ENCODE results near the gene RASGRP3.

The RASGRP3 gene

DNA sequence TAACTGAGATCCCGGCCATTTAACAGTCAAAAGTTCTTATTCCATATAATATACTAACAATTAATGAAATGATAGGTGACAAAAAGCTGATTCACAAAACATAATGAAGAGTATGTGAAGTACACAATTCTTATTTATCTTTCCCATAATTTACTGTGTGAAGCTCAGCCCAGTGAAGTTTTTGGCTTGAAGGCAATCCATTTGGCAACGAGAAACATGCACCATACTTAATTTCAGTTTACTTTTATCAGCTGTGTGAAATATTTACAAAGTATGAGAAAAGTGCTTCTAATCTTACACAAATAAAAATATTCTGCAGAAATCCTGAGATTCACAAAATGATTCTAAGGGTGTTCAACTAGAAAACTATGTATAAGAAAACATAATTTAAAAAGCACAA lies 110.3 kb downstream of the RASGRP3 start:
- TF ChIP-seq, protein P1, sequence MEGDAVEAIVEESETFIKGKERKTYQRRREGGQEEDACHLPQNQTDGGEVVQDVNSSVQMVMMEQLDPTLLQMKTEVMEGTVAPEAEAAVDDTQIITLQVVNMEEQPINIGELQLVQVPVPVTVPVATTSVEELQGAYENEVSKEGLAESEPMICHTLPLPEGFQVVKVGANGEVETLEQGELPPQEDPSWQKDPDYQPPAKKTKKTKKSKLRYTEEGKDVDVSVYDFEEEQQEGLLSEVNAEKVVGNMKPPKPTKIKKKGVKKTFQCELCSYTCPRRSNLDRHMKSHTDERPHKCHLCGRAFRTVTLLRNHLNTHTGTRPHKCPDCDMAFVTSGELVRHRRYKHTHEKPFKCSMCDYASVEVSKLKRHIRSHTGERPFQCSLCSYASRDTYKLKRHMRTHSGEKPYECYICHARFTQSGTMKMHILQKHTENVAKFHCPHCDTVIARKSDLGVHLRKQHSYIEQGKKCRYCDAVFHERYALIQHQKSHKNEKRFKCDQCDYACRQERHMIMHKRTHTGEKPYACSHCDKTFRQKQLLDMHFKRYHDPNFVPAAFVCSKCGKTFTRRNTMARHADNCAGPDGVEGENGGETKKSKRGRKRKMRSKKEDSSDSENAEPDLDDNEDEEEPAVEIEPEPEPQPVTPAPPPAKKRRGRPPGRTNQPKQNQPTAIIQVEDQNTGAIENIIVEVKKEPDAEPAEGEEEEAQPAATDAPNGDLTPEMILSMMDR (IDR thresholded peaks at IDR 0.05; ENCODE audit: low read depth, low read length, missing control alignments): no peak
- DNase-seq (ENCODE audit: low read depth): no peak

DNA sequence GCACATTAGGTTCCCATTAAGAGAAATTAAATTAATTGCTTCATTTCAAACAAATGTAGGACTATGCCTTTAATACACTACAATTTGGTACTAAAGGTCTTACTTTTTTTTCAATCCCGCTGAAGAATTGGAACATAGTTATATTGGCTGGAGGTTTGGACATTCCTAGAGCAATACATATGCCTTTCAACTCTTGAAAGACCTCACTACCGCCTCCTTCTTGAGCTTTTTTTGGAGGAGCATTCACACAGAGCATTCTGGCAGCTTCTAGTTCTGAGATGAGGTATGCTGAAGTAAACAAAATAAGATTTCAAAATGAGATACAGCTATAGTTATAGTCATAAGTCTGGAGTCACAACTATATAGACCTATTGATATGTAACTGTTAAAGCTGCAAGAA lies 111.8 kb downstream of the RASGRP3 start:
- TF ChIP-seq, protein P1 (IDR thresholded peaks at IDR 0.05; ENCODE audit: low read depth, low read length, missing control alignments): no peak
- H3K4me3 ChIP-seq (ENCODE audit: low read depth, low read length): no peak overlapping the region
- no peak for DNase-seq (ENCODE audit: low read depth)

More for the DNA sequence above, 110.3 kb downstream of the RASGRP3 start:
- no peak overlapping the region for H3K4me3 ChIP-seq (ENCODE audit: low read depth, low read length)

DNA sequence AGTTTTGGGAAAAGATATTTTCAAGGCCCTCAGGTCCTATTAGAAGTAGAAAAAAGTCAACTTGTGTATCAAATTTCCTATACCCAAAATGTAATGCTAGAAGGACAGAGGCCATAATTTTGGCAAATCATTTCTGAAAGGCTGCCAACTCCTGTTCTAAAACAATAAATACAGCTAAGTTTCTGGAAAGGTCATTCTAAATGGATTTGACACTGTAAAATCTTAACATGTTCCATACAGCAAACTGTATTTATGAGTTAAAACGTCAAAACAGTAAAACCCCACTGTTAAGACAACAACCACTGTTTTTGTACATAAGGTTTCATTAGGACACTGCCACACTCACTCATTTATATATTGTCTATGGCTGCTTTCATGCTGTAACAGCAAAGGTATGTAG lies 113.0 kb downstream of the RASGRP3 start:
- H3K4me3 ChIP-seq (ENCODE audit: low read depth, low read length): no peak overlapping the region
- TF ChIP-seq, protein P1 (IDR thresholded peaks at IDR 0.05; ENCODE audit: low read depth, low read length, missing control alignments): no peak

DNA sequence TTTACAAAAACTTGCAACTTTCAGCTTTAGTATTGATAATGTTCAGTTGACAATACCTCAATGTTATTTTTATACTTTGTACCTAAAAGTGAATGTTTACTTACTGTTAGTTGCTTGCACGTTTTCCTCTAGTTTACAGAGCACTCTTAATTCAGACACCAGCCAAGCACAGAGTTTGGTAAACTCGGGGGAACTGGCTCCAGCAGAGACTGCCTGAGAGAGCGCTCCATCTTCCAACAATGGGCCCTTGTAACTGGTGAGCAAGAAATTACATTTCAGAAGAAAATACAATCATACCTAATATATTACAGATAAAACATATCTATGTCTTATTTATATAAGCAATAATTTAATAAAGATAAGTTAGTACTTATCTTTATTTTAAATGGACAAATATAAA lies 118.9 kb downstream of the RASGRP3 start:
- TF ChIP-seq, protein P1 (IDR thresholded peaks at IDR 0.05; ENCODE audit: low read depth, low read length, missing control alignments): no peak
- H3K4me3 ChIP-seq (ENCODE audit: low read depth, low read length): no peak overlapping the region
- no peak for DNase-seq (ENCODE audit: low read depth)

More for the DNA sequence above, 113.0 kb downstream of the RASGRP3 start:
- no peak for DNase-seq (ENCODE audit: low read depth)

DNA sequence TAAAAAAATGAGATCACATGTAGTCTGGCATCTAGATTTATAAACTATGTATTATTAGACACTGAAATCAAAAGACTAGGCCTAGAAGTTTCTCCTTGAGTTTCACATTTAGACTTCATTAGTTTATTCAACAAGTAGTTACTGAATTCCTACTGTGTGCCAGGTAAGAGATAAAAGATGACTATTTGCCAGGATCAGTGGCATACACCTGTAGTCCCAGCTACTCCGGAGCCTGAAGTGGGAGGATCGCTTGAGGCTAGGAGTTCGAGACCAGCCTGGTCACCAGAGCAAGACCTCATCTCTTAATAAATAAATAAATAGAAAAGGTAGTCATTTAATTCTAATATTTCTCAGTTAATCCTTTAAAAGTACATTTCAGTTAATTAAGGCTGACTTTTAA lies 120.6 kb downstream of the RASGRP3 start:
- peak overlapping the region; percentile 81; the same call in 1 of the 2 replicates for H3K4me3 ChIP-seq (ENCODE audit: low read depth, low read length)
- DNase-seq (ENCODE audit: low read depth): no peak
- TF ChIP-seq, protein P1 (IDR thresholded peaks at IDR 0.05; ENCODE audit: low read depth, low read length, missing control alignments): no peak

DNA sequence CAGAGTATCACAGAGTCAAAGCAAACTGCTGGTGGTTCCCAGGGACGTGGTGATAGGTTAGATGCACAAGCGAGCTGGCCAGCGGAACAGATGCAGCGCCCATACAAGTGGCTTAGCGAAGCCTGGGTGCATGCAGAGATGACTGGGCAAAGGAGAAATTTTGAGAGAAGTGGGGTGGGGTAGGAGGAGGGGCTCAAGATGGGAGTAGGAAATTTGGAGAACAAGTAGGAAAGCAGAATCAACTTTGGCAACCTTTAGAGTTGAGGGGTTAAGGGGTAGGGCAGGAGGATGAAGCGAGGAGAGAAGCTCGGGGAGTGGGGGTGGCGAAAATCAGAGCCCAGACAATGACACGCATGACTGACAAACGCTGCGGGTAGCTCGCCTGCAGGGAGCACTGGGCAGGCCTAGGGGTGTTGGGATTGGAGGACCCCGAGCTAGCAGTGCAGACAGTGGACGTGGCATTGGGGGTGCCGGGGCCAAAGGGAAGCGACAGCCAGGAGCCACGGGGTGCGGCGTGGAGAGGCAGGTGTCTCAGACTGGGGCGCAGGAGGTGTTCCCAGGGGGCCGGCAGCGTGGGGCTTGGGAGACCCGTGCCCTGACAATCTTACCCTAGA lies 122.2 kb downstream of the RASGRP3 start:
- TF ChIP-seq, protein P1 (IDR thresholded peaks at IDR 0.05; ENCODE audit: low read depth, low read length, missing control alignments): no peak
- peak; percentile 36 for DNase-seq (ENCODE audit: low read depth)
- H3K4me3 ChIP-seq (ENCODE audit: low read depth, low read length): peak overlapping the region; percentile 81
